ENCODE measurements around the gene SMIM22.

Gene SMIM22, protein sequence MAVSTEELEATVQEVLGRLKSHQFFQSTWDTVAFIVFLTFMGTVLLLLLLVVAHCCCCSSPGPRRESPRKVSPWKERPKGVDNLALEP

DNA sequence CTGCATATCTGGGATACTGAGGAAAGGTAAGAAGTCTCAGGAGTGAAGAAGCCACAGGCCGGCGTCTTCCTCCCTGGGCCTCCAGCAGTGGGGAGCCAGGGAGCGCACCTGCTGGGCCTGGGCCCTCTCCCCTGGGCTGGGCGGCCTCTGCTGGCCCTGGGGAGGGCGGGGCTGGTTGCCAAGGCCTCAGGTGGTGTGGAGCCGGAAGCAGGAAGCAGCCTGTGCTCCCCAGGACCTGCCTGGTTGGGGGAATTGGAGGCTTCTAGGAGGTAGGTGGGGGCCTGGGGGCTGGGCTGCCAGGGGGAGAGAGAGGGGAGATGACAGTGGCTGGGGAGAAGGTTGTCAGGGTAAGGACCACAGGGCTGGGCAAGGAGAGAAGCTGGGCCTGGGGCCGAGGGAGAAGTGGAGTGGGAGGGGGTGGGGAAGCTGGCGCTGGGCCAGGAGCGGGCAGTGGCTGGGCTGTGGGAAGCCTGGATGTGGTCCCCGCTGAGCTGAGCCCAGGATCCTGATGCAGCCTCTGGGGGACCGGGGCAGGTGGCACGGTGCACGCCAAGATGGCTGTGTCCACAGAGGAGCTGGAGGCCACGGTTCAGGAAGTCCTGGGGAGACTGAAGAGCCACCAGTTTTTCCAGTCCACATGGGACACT lies at the start of gene SMIM22:
SMIM22 (plus strand) TSS at position 189 of the 647 bp plus-strand sequence; CDS start at position 555, 366 bp downstream.
- TF ChIP-seq GATA2 (IDR thresholded peaks at IDR 0.05; ENCODE audit: low read depth, low read length) (no peak), GATA3 (IDR thresholded peaks at IDR 0.05; ENCODE audit: low read depth, low read length) (no peak)

DNA sequence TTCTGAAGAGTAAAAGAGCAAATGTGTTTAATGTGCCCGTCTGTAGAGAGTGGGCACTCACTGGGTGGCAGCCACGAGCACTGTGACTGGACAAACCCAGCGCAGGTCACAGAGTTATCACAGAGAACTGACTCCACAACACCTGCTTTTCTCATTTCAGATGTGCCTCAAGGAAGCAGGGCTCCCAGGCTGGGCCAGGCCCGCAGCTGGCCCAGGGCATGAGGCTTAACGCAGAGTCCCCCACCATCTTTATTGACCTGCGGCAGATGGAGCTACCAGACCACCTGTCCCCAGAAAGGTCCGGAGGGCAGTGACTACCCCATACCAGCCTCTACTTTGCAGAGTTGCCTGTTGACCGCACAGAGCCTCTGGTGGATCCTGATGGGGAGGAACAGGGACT lies 49.0 kb upstream of the SMIM22 start:
- no peak for TF ChIP-seq GATA2 (IDR thresholded peaks at IDR 0.05; ENCODE audit: low read depth, low read length)
- no peak for TF ChIP-seq GATA3 (IDR thresholded peaks at IDR 0.05; ENCODE audit: low read depth, low read length)

DNA sequence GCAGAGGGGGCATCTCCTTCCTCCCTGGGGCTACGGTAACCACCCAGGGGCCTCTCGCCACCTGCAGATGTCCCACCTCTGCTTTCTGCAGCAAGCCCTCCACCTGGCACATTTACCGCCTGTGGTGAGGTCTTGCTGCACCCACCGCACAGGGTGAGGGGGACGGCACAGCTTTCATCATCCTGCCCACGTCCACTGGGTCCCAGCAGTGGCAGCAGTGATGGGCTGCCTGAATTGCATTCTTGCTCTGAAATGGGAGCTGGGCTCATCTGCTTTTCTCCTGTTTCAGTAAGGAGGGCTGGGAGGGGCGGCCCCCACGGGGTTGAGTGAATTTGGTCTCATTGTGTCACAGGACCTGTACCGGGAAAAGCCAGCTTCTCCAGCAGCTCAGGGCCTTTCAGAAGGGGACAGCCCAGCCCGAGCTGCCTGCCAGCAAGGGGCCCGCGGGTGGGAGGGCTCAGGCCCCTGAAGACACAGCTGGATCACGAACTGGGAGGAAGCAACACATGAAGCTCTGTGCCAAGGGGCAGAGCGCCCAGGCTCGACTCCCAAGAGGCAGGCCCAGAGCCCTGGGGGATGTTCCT lies 48.1 kb upstream of the SMIM22 start:
- TF ChIP-seq GATA3 (IDR thresholded peaks at IDR 0.05; ENCODE audit: low read depth, low read length) (no peak), GATA2 (IDR thresholded peaks at IDR 0.05; ENCODE audit: low read depth, low read length) (no peak)

DNA sequence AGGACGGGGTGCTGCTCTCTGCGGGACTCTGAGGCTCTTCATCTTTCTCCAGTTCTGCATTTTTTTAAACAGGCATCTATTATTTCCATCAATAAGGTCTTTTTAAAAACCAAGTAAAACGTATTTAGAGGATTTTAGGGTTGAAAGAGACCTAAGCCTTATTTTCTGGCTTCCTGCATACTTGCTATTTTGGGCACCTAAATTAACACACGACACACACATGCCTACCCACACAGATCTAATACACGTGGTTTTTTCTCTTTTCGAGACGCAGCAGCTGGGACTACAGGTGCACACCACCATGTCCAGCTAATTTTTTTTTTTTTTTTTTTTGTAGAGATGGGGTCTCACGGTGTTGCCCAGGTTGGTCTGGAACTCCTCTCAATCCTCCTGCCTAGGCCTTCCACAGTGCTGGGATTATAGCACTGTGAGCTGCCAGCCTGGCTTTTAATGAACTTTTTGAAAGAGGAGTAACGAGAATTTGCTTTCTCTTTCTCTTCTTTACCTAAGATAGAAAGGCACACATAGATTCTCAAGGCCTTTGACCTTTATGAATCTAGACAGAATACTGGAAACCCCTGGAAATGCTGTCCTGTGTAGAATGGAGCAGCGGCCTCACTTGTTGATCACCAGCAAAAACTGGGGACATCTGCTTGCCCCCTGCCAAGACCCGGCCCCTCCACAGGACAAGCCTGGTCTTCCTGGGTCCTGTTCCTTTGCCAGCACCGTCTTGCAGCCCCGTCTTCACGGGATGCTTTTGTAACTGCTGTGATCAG lies 47.1 kb upstream of the SMIM22 start:
- TF ChIP-seq GATA2 (IDR thresholded peaks at IDR 0.05; ENCODE audit: low read depth, low read length) (no peak), GATA3 (IDR thresholded peaks at IDR 0.05; ENCODE audit: low read depth, low read length) (no peak)

DNA sequence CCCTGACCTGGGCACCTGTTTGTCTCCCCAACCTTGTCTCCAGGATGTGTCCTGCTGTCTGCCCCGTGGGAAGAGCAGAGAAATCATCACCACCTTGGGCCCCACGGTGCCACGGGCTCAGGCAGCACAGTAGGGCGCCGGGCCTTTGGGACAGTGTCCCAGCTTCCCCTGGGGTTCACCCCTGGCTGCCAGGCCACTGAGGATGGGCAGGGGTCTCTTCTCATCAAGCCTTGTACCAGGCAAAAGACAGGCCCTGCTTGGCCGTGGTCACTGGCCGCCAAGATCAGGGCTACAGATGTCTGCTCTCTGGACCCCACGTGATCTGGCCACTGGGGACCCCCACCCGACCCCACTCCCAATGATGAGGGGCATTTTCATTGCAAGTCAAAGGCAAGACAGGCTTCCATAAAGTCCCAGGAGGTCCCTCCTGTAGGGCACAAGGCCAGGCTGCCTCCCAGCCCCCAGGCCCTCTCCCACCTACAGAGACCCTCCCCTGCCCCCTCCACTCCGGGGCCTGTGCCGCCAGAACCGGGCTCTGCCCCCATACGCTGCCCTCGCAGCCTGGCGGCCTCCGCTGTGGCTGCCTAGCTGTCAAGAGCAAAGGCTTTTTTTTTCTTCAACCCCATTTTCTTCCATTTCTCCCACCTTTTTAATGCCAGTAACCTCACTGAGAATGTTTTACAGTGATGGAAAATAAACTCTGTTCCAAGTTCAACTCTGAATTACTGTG lies 46.3 kb upstream of the SMIM22 start:
- no peak for TF ChIP-seq GATA3 (IDR thresholded peaks at IDR 0.05; ENCODE audit: low read depth, low read length)
- no peak for TF ChIP-seq GATA2 (IDR thresholded peaks at IDR 0.05; ENCODE audit: low read depth, low read length)

DNA sequence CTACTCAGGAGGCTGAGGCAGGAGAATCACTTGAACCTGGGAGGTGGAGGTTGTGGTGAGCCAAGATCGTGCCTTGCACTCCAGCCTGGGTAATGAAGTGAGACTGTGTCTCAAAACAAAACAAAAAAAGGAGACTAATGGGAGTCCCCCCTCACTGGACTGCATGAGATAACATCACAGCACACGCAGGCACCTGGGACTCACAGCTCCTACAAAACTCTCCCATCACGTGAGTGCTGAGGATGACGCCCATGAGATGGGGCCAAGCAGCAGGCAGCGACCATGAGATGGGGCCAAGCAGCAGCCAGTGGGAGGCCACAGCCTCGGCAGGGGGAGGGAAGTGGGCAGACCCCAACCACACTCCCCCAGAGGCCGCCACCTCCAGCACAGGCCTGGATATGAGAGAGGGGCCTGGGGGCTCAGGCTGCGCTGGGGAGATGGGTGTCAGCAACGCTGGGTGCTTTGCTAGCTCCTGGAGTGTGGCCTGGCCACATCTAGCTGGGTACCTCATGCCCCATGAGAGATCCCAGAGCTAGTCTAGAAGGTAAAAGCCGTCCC lies 45.4 kb upstream of the SMIM22 start:
- no peak for TF ChIP-seq GATA3 (IDR thresholded peaks at IDR 0.05; ENCODE audit: low read depth, low read length)
- TF ChIP-seq GATA2 (IDR thresholded peaks at IDR 0.05; ENCODE audit: low read depth, low read length), result no peak

DNA sequence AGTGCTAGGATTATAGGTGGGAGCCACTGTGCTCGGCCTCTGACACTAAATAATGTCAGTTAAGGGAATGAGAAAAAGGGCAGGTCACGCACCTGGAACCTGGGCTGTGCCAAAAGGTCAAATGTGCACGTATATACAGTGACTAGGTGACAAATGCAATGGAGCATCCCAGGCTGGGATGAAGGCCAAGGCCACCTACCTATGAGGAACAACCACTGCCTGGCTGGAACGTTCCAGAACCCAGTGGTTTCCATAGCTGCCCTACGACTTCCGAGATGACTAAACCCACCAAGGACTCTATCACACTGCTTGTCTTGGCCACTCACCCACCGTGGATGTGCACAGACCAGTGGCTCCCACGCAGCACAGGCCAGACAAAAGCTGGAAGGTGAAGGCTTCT lies 44.3 kb upstream of the SMIM22 start:
- no peak for TF ChIP-seq GATA2 (IDR thresholded peaks at IDR 0.05; ENCODE audit: low read depth, low read length)
- TF ChIP-seq GATA3 (IDR thresholded peaks at IDR 0.05; ENCODE audit: low read depth, low read length), result no peak

DNA sequence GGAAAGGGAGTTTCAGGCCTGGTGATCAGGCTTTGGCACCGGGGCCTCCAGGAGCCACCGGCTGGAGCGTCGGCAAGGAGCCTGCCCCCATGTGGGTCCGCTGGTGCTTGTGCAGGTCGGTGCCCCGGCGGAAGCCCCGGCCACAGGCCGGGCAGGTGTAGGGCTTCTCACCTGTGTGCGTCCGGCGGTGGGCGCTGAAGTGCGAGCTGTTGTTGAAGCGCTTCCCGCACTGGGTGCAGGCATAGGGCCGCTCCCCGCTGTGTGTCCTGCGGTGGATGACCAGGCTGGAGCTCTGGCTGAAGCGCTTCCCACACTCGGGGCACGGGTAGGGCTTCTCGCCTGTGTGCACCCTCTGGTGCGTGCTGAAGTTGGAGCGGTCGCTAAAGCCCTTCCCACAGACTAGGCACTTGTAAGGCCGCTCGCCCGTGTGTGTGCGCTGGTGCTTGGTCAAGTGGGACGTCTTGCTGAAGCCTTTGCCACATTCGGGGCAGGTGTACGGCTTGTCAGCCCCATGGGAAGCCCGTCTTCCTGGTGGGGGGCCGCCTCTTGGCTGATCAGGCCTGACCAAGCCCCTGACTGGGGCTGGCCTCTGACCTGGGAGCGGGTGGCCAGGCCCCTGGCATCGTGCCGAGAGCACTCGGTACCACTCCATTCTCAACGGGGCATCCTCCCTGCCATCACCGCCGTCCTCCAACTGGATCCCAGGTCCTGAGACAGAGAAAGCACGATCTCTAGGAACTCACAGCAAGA lies 42.6 kb upstream of the SMIM22 start:
- no peak for TF ChIP-seq GATA2 (IDR thresholded peaks at IDR 0.05; ENCODE audit: low read depth, low read length)
- TF ChIP-seq GATA3 (IDR thresholded peaks at IDR 0.05; ENCODE audit: low read depth, low read length), result no peak

DNA sequence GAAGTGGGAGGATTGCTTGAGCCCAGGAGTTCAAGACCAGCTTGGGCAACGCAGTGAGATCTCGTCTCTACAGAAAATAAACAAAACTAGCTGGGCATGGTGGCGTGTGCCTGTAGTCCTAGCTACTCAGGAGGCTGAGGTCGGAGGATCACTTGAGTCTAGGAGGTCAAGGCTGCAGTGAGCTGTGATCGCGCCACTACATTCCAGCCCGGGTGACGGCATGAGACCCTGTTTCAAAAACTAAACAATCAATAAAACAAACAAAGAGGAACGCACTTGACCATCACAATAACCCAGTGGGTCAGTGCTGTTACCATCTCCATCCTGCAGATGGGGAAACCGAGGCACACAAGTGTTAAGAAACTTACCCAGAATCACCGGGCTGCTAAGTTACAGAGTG lies 41.9 kb upstream of the SMIM22 start:
- TF ChIP-seq GATA2 (IDR thresholded peaks at IDR 0.05; ENCODE audit: low read depth, low read length) (no peak), GATA3 (IDR thresholded peaks at IDR 0.05; ENCODE audit: low read depth, low read length) (no peak)

DNA sequence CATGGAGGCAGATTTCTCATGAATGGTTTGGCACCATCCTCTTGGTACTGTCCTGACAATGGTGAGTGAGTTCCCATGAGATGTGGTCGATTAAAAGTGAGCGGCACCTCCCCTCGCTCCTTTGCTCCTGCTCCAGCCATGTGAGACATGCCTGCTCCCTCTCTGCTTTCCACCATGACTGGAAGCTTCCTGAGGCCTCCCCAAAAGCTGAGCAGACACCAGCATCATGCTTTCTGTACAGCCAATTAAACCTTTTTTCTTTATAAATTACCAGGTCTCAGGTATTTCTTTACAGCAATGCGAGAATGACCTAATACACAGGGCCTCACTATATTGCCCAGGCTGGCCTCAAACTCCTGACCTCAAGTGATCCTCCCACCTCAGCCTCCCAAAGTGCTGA lies 40.3 kb upstream of the SMIM22 start:
- TF ChIP-seq GATA2 (IDR thresholded peaks at IDR 0.05; ENCODE audit: low read depth, low read length), result no peak
- no peak for TF ChIP-seq GATA3 (IDR thresholded peaks at IDR 0.05; ENCODE audit: low read depth, low read length)

DNA sequence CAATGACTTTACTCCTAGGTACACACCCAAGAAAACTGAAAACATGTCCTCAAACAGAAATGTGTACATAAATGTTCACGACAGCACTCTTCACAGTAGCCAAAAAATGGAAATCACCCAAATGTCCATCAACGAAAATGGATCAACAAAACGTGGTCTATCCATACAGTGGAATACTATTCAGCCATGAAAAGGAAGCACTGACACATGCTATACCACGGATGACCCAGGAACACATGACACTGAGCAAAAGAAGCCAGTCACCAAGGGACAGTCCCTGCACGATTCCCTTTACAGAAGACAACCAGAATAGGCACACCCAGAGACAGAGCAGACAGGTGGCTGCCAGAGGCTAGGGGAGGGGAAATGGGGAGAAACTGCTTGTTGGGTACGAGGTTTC lies 39.5 kb upstream of the SMIM22 start:
- TF ChIP-seq GATA2 (IDR thresholded peaks at IDR 0.05; ENCODE audit: low read depth, low read length) (no peak), GATA3 (IDR thresholded peaks at IDR 0.05; ENCODE audit: low read depth, low read length) (no peak)

DNA sequence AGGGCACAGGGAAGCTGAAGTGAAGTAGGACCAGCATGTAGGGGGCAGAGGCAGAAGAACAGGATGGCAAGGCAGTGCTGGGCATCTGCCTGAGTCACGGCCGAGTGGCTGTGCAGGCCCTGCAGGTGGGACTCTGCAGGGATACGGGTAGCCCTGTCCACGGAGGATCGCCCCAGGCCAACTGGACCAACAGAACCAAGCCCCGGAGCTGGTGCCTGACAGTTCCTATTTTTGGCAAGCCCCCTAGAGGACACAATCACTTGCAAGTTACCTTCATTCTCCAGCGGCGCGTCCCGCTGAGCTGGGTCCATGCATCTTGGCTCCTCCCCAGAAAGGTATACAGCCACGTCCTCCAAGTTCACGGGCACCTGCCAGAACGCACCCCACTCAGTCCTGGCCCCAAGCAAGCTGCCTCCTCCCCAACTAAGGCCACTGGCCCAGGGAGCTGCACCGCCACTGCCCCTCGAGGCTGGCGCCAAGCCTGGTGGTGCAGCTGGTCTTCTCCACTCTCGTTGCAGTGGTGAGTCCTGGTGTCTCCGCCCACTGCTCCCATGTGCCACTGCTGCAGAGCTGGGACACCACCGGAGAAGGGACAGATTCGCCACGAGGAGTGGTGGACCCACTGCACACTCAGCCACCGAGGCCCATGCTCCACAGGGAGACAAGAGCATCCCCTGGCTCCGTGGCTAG lies 34.8 kb upstream of the SMIM22 start:
- TF ChIP-seq GATA3 (IDR thresholded peaks at IDR 0.05; ENCODE audit: low read depth, low read length), result no peak
- TF ChIP-seq GATA2 (IDR thresholded peaks at IDR 0.05; ENCODE audit: low read depth, low read length), result no peak

DNA sequence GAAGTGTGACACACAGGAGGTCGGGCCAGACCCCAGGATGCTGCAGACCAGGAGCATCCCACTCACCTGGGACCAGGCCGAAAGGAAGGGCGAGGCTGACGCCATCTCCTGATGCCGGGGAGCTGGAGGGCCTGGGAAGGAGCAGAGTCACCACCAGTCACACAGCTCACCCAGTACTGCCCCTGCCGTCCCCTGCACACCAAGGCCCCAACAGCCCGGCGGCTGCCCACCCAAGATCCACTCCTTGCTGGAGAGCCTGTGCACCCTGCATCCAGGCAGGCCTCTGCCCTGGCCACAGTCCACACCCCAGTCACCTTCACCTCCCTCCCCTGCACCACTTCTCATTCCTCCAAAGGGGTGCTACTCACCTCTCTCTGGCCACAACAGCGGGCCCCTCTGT lies 33.0 kb upstream of the SMIM22 start:
- TF ChIP-seq GATA2 (IDR thresholded peaks at IDR 0.05; ENCODE audit: low read depth, low read length) (no peak), GATA3 (IDR thresholded peaks at IDR 0.05; ENCODE audit: low read depth, low read length) (no peak)

All from SH-SY5Y (cell line).